PC-9 (cell line): ENCODE measurements around the gene ATP10B.

Experiments
- CTCF ChIP-seq: fragments of 200-600 bp; sonication (generic); conservative IDR thresholded peaks from 2 replicates; pipeline ENCODE4 v1.6.1; 2017; ENCODE audit warnings: mixed run types, antibody characterized with exemption, mild to moderate bottlenecking, moderate library complexity
- EZH2 ChIP-seq: fragments of 200-600 bp; sonication (generic); IDR thresholded peaks from 2 replicates; pipeline ENCODE4 v1.8.0; 2017; ENCODE audit warnings: antibody characterized with exemption, low read depth

GRCh38 chr5:160539431-160539830, 312.6 kb downstream of the ATP10B start:
- TF ChIP-seq CTCF, result no peak
- no peak for TF ChIP-seq EZH2
